ENCODE data around the gene RADIL.

The RADIL gene

DNA sequence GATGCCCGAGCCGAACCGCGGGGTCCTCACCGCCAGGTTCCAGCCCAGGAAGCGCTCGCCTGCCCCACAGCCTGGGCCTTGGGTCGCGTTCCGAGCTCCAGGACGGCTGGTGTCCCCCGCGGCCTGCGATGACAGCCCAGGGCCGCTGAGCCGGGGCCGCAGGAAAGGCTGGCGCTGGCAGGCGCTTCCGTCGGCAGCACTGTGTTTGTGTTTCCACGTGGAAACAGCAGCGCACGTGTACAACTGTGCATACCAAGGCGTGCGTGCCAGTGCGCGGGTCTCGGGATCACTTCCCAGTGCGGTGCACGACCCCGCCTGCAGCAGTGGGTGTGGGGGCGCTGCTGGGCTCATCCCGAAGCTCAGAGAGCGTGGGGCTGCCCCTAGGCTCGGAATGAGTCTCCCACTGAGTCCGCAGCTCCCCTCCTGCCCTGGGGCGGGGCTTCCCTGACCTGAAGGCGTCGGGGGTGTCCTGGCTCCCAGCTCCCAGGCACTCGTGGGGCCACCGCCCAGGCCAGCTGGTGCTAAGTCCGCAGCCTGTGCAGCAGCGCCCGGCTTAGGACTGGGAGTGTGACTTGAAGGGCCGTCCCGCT, 90.9 kb downstream of the RADIL start:
- peak; percentile 10 for DNase-seq (ENCODE audit: low spot score)

DNA sequence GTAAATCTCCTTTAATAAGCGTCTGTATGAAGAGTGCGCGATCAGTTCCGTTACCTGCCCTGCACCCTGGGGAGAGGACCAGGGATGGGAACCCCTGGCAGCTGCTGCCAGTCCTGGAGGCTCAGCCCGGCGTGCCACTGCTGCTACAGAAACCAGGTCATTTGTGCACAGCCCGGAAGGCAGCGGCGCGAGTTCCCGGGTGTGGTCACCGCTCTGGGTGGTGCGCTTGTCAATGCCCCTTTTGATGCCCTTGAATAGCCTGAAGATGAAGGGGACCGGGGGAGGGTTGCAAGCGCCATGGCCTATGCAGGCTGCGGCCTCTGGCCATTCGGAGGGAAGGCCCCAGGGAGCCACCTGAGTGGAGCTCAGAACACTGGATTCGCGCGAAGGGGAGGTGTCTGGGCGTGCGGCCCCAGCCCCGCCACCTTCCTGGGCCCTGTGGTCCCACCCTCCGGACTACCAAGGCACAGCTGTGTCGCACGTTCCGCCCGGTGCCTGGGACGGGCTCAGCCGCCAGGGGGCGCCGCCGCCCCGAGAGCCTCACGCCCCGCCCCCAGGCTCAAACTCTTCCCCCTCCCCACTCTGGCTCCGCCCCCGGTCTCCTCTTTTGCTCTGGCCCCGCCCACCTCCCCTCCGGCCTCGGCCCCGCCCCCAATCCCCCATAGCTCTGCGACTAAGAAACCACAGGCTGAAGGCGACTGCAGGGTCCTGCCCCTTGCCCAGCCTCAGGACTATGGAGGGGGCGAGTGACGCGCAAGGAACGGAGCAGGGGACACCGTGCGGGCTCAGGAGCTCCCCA, 91.6 kb downstream of the RADIL start:
- DNase-seq (ENCODE audit: low spot score): peak; percentile 67

DNA sequence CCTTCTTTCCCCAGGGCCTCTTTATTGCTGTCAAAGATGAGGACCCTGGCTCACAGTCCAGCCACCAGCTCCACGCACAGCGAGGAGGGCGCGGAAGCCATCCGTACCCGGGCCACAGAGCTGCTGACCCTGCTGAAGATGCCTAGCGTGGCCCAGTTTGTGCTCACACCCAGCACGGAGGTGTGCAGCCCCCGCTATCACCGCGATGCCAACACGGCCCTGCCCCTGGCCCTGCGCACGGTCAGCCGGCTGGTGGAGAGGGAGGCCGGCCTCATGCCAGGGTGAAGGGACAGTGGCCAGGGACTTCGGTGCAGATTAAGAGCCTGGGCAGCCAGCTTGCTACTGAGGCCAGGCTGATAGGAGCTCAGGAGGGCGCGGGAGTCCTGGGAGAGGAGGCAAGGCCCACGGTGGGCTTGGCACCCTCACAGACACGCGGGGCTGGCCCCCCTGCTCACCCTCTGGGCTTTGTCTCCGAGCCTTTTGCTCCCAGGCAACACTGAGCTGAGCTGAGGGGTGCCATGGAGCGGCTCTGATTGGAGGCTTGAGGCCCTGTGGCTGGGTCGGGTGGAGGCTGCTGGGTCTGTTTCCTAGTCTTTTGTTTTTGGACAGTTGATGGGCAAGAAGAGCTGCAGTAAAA, 92.3 kb downstream of the RADIL start:
- DNase-seq (ENCODE audit: low spot score): no peak

DNA sequence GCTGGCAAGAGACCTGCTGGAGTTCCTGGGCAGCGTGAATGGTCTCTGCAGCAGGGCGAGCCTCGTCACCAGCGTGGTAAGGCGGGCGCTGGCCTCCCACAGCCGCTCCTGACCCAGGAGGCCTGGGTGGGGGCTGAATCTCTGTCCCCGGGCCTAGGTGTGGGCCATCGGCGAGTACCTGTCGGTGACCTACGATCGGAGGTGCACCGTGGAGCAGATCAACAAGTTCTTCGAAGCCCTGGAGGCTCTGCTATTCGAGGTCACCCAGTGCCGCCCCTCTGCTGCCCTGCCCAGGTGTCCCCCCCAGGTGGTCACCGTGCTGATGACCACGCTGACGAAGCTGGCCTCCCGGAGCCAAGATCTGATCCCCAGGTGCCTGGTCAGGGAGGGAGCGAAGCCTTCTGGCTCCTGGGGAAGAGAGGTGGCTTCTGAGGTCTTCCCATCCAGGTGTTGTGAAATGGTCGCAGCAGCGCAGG, 93.0 kb downstream of the RADIL start:
- no peak for DNase-seq (ENCODE audit: low spot score)

DNA sequence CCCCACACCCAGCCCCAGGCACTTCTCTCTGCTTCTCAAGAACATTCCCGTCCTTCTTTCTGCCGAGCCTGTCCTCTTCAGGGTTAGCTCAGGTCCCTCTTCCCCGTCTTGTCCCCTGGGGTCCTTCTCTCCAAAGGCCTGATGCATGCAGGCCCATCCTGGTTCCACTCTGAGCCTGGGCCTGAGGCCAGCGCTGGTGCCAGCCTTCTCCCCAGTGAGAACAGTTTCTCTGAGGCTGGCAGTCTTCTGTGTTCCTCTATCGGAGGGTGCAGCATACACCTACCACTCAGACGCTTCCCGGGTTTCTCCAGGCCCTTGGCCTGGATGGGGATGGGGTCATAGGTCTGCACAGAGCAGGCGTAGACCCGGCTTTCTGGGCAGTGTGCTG, 93.4 kb downstream of the RADIL start:
- DNase-seq (ENCODE audit: low spot score): no peak

DNA sequence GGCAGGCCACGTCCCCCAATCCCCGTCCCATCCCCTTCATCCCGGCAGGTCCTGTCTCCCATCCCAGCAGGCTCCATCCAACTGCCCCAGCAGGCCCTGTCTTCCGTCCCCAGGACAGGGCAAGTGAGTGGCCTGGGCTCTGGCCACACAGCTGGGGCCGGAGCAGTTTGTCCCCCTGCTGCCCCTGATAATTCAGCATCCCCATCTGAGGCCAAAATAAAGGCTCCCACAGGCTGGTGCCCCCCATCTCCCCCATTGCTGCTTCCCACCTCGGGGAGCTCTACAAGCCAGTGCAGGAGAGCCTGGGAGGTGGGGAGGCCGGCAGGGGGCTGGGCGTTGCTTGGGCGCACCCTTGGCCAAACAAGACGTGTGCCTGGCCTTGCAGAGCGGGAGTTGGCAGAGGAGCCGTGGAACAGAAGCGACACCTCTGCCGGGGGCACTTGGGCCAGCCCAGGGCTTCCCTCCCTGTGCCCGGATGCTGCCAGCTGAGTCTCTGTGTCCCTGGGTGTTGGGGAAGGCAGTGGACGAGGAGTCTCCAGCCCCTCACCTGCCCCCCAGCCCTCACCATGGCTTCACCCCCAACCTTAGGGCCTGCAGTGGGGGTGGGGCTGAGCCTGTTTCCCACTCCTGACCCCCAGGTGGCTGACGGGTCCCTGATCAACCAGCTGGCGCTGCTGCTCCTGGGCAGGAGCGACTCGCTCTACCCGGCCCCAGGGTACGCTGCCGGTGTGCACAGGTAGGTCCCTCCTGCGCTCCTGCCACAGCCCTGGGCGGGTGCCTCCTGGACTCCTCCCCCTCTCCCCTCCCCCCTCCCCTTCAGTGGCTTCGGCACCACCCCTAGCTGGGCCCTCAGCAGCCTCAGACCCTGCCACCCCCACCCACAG, 94.1 kb downstream of the RADIL start:
- DNase-seq (ENCODE audit: low spot score): no peak

DNA sequence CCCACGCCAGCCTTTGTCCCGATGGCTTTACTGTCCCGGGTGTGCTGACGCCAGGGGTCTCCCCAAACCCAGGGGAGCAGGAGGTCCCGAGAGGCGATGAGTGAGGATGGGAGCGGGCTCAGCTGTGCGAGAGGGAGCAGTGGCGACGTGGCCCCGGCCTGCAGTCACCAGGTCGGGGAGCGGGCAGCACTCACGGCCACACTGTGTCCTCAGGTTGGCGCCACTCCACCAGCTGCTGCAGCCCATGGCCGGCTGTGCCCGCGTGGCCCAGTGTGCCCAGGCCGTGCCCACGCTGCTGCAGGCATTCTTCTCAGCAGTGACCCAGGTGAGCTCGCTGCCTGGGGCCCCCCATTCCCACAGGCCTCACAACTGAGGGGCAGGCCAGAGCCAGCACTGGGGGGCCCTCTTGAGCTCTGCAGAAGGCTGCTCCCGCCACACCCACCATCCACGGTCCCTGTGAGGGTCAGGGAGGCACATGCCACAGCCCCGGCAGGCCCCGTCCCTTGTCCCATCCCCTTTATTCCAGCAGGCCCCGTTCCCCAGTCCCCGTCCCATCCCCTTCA, 94.8 kb downstream of the RADIL start:
- DNase-seq (ENCODE audit: low spot score): no peak

DNA sequence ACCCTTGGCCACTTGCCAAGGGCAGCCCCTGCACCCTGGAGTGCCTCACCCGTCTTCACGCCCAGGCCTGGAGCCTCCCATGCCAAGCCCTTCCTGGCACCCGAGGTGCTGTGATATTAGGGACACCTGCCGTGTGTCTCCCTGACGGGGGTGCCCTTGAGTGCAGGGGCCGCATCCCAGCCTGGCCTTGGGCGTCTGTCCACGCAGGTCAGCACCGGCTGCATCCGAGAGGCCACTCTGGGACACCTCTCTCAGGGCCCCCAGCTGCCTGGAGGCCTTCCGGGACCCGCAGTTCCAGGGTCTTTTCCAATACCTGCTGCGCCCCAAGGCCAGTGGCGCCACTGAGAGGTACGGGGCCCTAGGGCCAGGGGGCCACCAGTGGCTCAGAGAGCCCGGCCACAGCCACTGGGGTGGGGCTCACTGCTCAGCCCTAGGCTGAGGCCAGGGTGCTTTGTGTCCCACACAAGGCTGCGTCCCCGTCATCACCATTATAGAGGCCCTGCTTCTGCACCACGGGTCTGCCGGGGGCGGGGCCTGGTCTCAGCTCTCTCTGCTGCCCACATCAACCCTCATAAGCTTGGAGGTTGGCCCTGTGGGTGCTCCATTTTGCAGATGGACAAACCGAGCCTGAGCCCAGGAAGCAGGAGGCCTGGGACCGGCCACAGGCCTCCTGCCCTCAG, 95.4 kb downstream of the RADIL start:
- DNase-seq (ENCODE audit: low spot score): no peak

DNA sequence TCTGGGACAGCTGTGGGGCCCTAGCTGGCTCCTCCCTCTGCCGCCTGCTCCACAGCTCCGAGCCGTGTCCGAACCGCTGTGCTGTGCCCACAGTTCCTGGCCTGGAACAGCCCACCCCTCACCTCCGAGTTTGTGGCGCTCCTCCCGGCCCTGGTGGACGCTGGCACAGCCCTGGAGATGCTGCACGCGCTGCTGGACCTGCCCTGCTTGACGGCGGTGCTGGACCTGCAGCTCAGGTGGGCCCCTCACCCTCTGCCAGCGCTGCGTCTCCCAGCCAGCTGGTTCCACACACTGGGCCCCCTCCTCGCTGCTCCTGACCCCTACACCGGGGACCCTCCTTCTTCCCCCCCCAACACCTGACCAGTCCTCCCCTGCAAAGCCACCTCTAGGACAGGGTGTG, 96.0 kb downstream of the RADIL start:
- no peak for DNase-seq (ENCODE audit: low spot score)

DNA sequence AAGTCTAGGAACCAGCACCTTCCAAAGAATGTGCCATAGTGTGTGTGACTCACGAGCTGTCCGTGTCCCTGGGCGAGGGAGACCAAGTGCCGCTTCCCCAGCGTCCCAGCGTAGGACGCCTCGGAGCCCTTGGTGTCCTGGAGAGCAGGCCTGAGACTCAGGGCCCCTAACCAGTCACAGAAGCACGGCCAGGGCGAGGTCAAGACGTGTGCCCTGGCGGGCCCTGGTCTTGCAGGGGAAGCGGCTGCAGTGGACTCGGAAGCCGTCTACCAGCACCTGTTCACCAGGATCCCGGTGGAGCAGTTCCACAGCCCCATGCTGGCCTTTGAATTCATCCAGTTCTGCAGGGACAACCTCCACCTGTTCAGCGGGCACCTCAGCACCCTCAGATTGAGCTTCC, 97.5 kb downstream of the RADIL start:
- no peak for DNase-seq (ENCODE audit: low spot score)

DNA sequence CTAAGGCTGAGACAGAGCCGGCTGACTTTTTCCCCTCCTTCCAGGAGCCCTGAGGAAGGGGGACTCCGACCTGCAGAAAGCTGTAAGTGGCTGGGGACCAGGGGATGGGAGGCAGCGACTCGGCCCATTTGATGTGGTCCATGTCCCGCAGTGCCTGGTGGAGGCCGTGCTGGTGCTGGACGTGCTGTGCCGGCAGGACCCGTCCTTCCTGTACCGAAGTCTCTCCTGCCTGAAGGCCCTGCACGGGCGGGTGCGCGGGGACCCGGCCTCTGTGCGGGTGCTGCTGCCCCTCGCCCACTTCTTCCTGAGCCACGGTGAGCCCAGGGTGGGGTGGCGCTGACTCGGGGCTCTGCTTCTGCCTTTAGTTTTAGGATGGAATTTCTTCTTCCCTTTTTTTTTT, 98.1 kb downstream of the RADIL start:
- no peak for DNase-seq (ENCODE audit: low spot score)

DNA sequence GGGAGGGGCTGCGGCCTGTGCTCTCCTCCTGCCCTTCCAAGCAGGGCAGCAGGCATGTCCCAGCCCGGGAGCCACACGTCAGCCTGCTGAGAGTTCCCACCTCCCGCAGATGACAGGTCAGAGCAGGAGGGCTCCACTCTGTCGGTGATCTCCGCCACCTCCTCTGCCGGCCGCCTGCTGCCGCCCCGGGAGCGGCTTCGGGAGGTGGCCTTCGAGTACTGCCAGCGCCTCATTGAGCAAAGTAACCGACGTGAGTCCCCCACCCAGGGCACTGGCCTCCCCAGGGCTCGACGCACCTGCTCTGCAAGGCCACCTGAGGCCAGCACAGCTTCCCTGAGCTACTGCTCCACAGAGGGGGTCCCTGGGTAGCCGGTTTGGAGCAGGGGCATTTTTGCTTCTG, 98.7 kb downstream of the RADIL start:
- no peak for DNase-seq (ENCODE audit: low spot score)

DNA sequence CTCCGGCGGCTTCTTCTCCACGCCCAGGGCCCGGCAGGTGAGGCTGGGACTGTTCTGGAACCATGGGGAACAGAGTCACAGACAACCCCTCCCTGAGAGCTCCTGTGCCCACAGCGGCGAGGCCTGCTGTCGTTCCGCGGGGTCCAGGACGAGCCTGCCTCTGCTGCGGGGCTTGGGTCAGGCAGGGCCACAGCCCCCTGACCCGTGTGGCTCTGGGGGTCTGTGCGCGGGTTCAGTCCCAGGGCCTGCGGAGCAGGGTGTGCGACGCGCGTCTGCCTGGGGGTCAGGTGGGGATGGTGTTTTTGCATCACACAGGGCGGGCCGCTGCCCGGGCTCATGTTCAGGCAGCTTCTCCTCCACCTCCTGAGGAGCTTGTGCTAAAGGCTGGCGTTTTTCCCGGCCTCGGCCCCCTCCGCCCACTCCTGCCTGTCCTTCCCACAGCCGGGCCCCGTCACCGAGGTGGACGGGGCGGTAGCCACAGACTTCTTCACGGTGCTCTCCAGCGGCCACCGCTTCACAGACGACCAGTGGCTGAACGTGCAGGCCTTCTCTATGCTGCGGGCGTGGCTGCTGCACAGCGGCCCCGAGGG, 99.7 kb downstream of the RADIL start:
- no peak for DNase-seq (ENCODE audit: low spot score)

DNA sequence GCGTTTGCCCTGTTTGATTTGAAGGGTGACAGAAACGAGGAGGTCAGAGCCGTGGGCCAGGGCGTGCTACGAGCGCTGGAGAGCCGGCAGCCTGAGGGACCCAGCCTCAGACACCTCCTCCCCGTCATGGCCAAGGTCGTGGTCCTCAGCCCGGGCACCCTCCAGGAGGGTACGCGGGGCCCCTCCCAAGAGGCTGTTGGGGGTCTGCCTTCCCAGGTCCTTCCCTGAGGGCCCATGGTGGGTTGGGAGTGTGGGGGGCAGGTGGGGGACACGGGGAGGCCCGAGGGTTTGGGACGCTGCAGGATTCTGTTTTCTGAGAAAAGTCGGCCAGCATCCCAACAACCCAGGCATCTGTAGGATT, 100.2 kb downstream of the RADIL start:
- DNase-seq (ENCODE audit: low spot score): no peak

DNA sequence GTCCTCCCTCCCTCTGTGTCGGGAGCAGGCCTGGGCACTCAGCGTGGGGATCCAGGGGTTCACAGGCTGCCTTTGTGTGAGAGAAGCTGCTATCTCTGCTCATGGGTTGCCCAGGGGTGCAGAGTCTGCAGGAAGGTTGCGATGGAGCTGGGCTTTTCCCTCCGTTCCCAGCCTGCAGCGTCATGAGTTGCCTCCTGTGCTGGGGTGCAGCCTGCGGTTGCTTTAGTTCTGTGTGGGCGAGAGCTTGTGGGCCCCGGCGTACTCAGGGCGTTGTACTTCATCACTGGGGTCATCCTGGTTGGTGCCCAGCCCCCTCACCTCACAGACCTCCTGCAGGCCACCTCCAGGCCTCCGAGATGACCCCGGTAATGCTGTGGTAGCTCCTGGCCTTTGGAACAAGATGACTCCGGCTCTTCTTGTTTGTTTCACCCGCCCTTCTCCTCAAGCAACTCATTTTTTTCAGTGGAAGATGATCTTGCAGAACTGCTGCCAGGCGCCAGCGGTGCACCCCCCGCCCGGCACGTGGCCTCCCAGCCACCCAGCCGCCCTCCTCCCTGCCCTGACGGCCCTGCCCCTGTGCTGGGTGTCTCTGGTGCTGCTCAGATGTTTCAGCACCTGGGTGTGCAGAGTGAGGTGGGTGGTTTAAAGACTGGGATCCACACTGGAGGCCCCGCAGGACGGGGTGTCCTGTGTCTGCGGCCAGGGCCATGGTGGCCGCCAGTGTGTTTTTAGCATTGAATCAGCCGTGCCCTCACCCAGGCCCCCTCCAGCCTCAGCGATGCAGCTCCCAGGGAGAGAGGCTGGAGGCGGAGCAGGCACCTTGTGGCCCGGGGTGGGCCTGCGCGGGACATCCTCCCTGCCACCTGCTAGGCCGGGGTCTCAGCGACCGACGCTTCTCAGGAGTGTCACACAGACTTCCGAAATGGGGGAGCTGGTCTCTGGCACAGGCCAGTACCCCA, 100.9 kb downstream of the RADIL start:
- DNase-seq (ENCODE audit: low spot score): no peak

DNA sequence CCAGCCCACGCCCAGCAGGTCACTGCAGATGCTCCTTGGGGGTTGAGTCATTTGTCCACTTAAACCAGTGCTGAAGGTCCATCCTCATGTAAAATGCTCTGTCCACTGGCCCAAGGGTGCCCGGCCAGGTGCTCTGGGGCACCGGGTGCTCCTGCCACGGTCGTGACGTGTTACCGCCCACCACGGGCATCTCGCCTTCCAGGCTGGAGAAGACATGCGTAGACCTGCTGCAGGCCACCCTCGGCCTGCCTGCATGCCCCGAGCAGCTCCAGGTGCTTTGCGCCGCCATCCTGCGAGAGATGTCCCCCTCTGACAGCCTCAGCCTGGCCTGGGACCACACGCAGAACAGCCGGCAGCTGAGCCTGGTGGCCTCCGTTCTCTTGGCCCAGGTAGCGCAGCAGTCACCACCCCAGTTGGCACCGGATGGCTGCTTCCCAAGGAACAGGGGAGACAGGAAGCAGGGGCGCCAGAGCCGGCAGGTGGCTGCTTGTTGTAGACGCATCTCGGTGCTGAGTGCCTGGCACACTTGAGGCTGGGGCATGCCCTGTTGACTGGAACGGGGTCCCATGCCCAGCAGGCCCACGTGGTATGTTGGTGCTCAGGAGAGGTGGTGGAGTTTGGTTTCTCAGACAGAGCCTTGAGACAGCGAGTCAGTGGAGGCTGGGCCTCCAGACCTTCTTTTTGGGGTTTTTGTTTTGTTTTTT, 102.0 kb downstream of the RADIL start:
- no peak for DNase-seq (ENCODE audit: low spot score)

DNA sequence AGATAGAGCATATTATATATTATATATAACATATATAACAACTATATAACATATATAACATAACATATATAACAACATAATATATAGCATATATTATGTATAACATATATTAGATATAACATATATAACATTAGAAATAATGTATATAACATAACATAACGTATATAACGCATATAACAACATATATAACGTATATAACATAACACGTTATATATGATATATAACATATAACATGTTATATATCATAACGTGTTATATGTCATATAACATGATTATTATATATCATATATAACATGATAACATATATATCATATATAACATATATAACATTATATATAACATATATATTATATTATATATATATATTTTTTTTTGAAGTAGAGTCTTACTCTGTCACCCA, 104.4 kb downstream of the RADIL start:
- DNase-seq (ENCODE audit: low spot score): no peak

DNA sequence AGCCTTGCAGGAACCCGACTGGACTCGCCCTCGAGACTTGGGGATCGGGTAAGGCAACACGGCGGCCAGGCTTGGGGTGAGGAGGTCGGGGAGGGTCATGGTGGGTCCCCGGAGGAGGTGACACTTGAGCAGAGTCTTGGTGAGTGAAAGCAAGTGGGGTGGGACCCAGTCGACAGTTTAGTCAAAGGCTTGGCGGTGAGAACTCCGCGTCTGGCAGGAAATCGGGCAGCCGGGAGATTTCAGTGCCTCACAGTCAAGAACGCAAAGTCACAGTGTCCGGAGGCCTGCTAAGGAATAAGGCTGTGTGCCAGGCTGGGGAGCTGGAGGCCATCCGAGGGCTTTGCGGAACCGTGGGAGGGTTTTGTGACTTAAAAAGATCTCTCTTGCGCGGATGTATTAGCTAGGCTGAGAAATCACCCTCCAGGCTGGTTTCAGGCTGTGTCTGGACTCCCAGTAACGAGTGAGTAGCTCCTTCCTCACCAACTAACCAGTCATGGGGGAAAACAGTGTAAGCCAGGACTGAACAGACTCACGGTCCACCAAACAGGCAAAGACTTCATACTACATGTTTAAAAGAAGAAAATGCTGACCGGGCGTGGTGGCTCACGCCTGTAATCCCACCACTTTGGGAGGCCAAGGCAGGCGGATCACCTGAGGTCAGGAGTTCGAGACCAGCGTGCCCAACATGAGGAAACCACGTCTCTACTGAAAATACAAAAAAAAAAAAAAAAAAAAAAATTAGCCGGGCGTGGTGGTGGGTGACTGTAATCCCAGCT, 107.5 kb downstream of the RADIL start:
- DNase-seq (ENCODE audit: low spot score): peak; percentile 55

Data from CD4-positive, alpha-beta T cell treated with Interleukin-2 at 100 ng/mL for 4 hours (primary cell).